Right atrium auricular region (tissue), 2 donors: ENCODE results near the gene SNRPN. TPM values are rescaled to one million over a fixed set of nuclear protein-coding genes. Genes with fewer than 3 reads are reported as not detected.

ENCODE experiments used
- DNase-seq: peaks from one replicate; pipeline ENCODE4 v3.0.0-alpha.2; 2019; ENCODE audit warnings: low spot score
- H3K27ac ChIP-seq, 2 donors: fragments of 200-600 bp; sonication (generic); 1 replicate in 1 of 2; 2 replicates in 1 of 2; pipeline ENCODE4 v1.5.1; 2016 to 2019
- H3K27me3 ChIP-seq, 2 donors: fragments of 200-600 bp; sonication (generic); one replicate each; pipeline versions ENCODE4 v1.5.1 to v1.6.0; 2017 to 2019
- H3K36me3 ChIP-seq: fragments of 200-600 bp; sonication (generic); one replicate; pipeline ENCODE4 v1.5.1; 2016
- H3K4me1 ChIP-seq, 2 donors: fragments of 200-600 bp; sonication (generic); one replicate each; pipeline versions ENCODE4 v1.5.1 to v1.6.0; 2017 to 2019
- H3K4me3 ChIP-seq, 2 donors: fragments of 200-600 bp; sonication (generic); 1 replicate in 1 of 2; 2 replicates in 1 of 2; pipeline ENCODE4 v1.5.1; 2017 to 2019; ENCODE audit warnings: mild to moderate bottlenecking in 1 of 2, moderate library complexity in 1 of 2
- H3K9me3 ChIP-seq, 2 donors: fragments of 200-600 bp; sonication (generic); one replicate each; pipeline ENCODE4 v1.5.1; 2019
- CTCF ChIP-seq, 2 donors: fragments of 200-600 bp; sonication (generic); IDR thresholded peaks; one replicate each; pipeline ENCODE4 v1.5.1; 2019; ENCODE audit warnings: antibody characterized with exemption in 2 of 2
- total RNA-seq, 2 donors: library from RNA; depleted of rRNA; stranded (reverse); fragments of >200 nt; gene quantifications; one replicate each; pipeline ENCODE4 v1.1.0, GENCODE V29; 2016

Gene SNRPN
- total RNA-seq, 2 donors from 2014 or later: 360 to 381 TPM

GRCh38 chr15:24945711-24946110, 9.1 kb upstream of the SNRPN start:
- DNase-seq: no peak
- no peaks in the 10 kb centered on the region for H3K9me3 ChIP-seq
- TF ChIP-seq CTCF (IDR thresholded peaks at IDR 0.05): no peak
- no peaks in the 10 kb centered on the region for H3K36me3 ChIP-seq
- H3K27me3 ChIP-seq: no peaks in the 10 kb centered on the region
- H3K4me3 ChIP-seq: no peak overlapping the region
- H3K4me1 ChIP-seq: no peaks in the 10 kb centered on the region
- no peak overlapping the region for H3K27ac ChIP-seq

GRCh38 chr15:24948495-24948894, 6.3 kb upstream of the SNRPN start:
- H3K27me3 ChIP-seq: no peaks in the 10 kb centered on the region
- no peaks in the 10 kb centered on the region for H3K4me1 ChIP-seq
- no peak overlapping the region for H3K27ac ChIP-seq
- H3K4me3 ChIP-seq: no peak overlapping the region
- TF ChIP-seq CTCF (IDR thresholded peaks at IDR 0.05): no peak
- H3K9me3 ChIP-seq: no peaks in the 10 kb centered on the region
- DNase-seq: no peak
- no peaks in the 10 kb centered on the region for H3K36me3 ChIP-seq

GRCh38 chr15:24955531-24955921, 739 bp downstream of the SNRPN start:
- no peaks in the 10 kb centered on the region for H3K9me3 ChIP-seq
- H3K36me3 ChIP-seq: no peaks in the 10 kb centered on the region
- no peak for TF ChIP-seq CTCF (IDR thresholded peaks at IDR 0.05)
- no peak for DNase-seq
- H3K27ac ChIP-seq: peak overlapping the region; percentile 86 to 88
- peak overlapping the region; percentile 67 to 79 for H3K4me3 ChIP-seq
- H3K27me3 ChIP-seq: no peaks in the 10 kb centered on the region
- H3K4me1 ChIP-seq: no peaks in the 10 kb centered on the region

GRCh38 chr15:24956111-24956838, 1.5 kb downstream of the SNRPN start:
- no peaks in the 10 kb centered on the region for H3K4me1 ChIP-seq
- no peaks in the 10 kb centered on the region for H3K27me3 ChIP-seq
- H3K4me3 ChIP-seq: peak overlapping the region; percentile 67 to 79
- no peak for TF ChIP-seq CTCF (IDR thresholded peaks at IDR 0.05)
- DNase-seq: peak; percentile 75
- no peaks in the 10 kb centered on the region for H3K36me3 ChIP-seq
- H3K9me3 ChIP-seq: no peaks in the 10 kb centered on the region
- H3K27ac ChIP-seq: peak overlapping the region; percentile 86 to 88

- H3K27me3 ChIP-seq: no peaks in the 10 kb centered on the region
- H3K27ac ChIP-seq: peak overlapping the region in 1 of 2 donors; percentile 12
- no peaks in the 10 kb centered on the region for H3K9me3 ChIP-seq
- DNase-seq: no peak
- TF ChIP-seq CTCF (IDR thresholded peaks at IDR 0.05): no peak
- H3K4me3 ChIP-seq: no peak overlapping the region
- no peaks in the 10 kb centered on the region for H3K36me3 ChIP-seq
- H3K4me1 ChIP-seq: no peaks in the 10 kb centered on the region
Observed at GRCh38 chr15:24957691-24958090, 2.9 kb downstream of the SNRPN start.

GRCh38 chr15:24961967-24962366, 7.2 kb downstream of the SNRPN start:
- DNase-seq: no peak
- no peaks in the 10 kb centered on the region for H3K4me1 ChIP-seq
- H3K9me3 ChIP-seq: peaks cover 0 to 19% of the 10 kb centered on the region in 2 donors
- no peak overlapping the region for H3K27ac ChIP-seq
- no peaks in the 10 kb centered on the region for H3K27me3 ChIP-seq
- no peak for TF ChIP-seq CTCF (IDR thresholded peaks at IDR 0.05)
- H3K4me3 ChIP-seq: no peak overlapping the region
- H3K36me3 ChIP-seq: peaks cover 31% of the 10 kb centered on the region
